BLaER1 treated with 17β-estradiol and CSF1 and Interleukin-3, amounts not matched to agents 10 nM and 100 nM (cell line): ENCODE results near the gene NMT1.

ENCODE experiments used
- H3K27ac ChIP-seq, 11 experiments: shearing (Covaris generic); formaldehyde crosslinking; 2 replicates each; pipeline ENCODE4 v1.8.1; 2022
- H3K27me3 ChIP-seq, 11 experiments: shearing (Covaris generic); formaldehyde crosslinking; 2 replicates each; pipeline ENCODE4 v1.8.1; 2022
- H3K36me3 ChIP-seq, 11 experiments: shearing (Covaris generic); formaldehyde crosslinking; 2 replicates each; pipeline ENCODE4 v1.8.1; 2022
- H3K4me1 ChIP-seq, 10 experiments: shearing (Covaris generic); formaldehyde crosslinking; 2 replicates each; pipeline ENCODE4 v1.8.1; 2022
- H3K4me2 ChIP-seq, 11 experiments: shearing (Covaris generic); formaldehyde crosslinking; 2 replicates each; pipeline ENCODE4 v1.8.1; 2022
- H3K4me3 ChIP-seq, 10 experiments: shearing (Covaris generic); formaldehyde crosslinking; 2 replicates each; pipeline ENCODE4 v1.8.1; 2022
- H3K9ac ChIP-seq, 11 experiments: shearing (Covaris generic); formaldehyde crosslinking; 2 replicates each; pipeline ENCODE4 v1.8.1; 2022
- H3K9me3 ChIP-seq, 11 experiments: shearing (Covaris generic); formaldehyde crosslinking; replicated peaks in 1 of 11; 2 replicates each; pipeline ENCODE4 v1.8.1; 2022
- H4K20me1 ChIP-seq, 11 experiments: shearing (Covaris generic); formaldehyde crosslinking; 2 replicates each; pipeline ENCODE4 v1.8.1; 2022
- Cebpa-rat ChIP-seq, 11 experiments: shearing (Covaris generic); IDR thresholded peaks; 2 replicates each; pipeline ENCODE4 v1.8.1; 2022

The NMT1 gene

GRCh38 chr17:45113424-45113754 lies 52.3 kb downstream of the NMT1 start:
- Histone ChIP-seq H3K4me3 (peak overlapping the region in 5 of 10 experiments; percentile 32 to 57 (median 50); a peak in 6 of 20 replicates), H3K4me2 (peak overlapping the region; percentile 72 to 99 (median 96)), H3K27ac (peak overlapping the region in 9 of 11 experiments; percentile 64 to 97 (median 95); a peak in 16 of 22 replicates), H3K36me3 (peaks cover 9 to 27% (median 11%) of the 10 kb centered on the region in 11 experiments; a peak in 21 of 22 replicates), H3K9me3 (no peaks in the 10 kb centered on the region), H3K27me3 (no peaks in the 10 kb centered on the region), H3K9ac (peak overlapping the region in 9 of 11 experiments; percentile 43 to 87 (median 82); a peak in 14 of 22 replicates), H4K20me1 (peaks cover 0 to 34% (median 0%) of the 10 kb centered on the region in 11 experiments; a peak in 6 of 22 replicates), H3K4me1 (peaks cover 66 to 88% (median 75%) of the 10 kb centered on the region in 10 experiments)
- TF ChIP-seq Cebpa-rat (IDR thresholded peaks at IDR 0.05), result no peak

- H3K4me2 ChIP-seq, result peak overlapping the region; percentile 72 to 99 (median 96); a peak in 21 of 22 replicates
- H3K4me1 ChIP-seq, result peaks cover 60 to 85% (median 74%) of the 10 kb centered on the region in 10 experiments
- TF ChIP-seq Cebpa-rat (IDR thresholded peaks at IDR 0.05), result no peak
- peaks cover 0 to 27% (median 2%) of the 10 kb centered on the region in 11 experiments; a peak in 11 of 22 replicates for H3K36me3 ChIP-seq
- no peaks in the 10 kb centered on the region for H3K9me3 ChIP-seq
- H3K4me3 ChIP-seq, result peak overlapping the region in 5 of 10 experiments; percentile 22 to 57 (median 42); a peak in 5 of 20 replicates
- H4K20me1 ChIP-seq, result peaks cover 0 to 24% (median 0%) of the 10 kb centered on the region in 11 experiments; a peak in 3 of 22 replicates
- no peaks in the 10 kb centered on the region for H3K27me3 ChIP-seq
- peak overlapping the region in 8 of 11 experiments; percentile 82 to 97 (median 96); a peak in 16 of 22 replicates for H3K27ac ChIP-seq
- H3K9ac ChIP-seq, result peak overlapping the region in 10 of 11 experiments; percentile 15 to 87 (median 82); a peak in 20 of 22 replicates
These were observed 53.2 kb downstream of the NMT1 start for GRCh38 chr17:45114117-45114932.

- H3K9ac ChIP-seq, result peak overlapping the region in 5 of 11 experiments; percentile 54 to 84 (median 83); a peak in 7 of 22 replicates
- H3K4me1 ChIP-seq, result peaks cover 52 to 85% (median 74%) of the 10 kb centered on the region in 10 experiments
- no peak overlapping the region for H3K4me3 ChIP-seq
- H3K4me2 ChIP-seq, result peak overlapping the region in 9 of 11 experiments; percentile 86 to 99 (median 97); a peak in 14 of 22 replicates
- no peak for TF ChIP-seq Cebpa-rat (IDR thresholded peaks at IDR 0.05)
- peaks cover 0 to 17% (median 0%) of the 10 kb centered on the region in 11 experiments; a peak in 4 of 22 replicates for H4K20me1 ChIP-seq
- H3K27ac ChIP-seq, result peak overlapping the region in 7 of 11 experiments; percentile 93 to 97 (median 96); a peak in 7 of 22 replicates
- no peaks in the 10 kb centered on the region for H3K27me3 ChIP-seq
- H3K36me3 ChIP-seq, result peaks cover 0 to 31% (median 0%) of the 10 kb centered on the region in 11 experiments; a peak in 3 of 22 replicates
- no peaks in the 10 kb centered on the region for H3K9me3 ChIP-seq
These were observed 54.0 kb downstream of the NMT1 start for GRCh38 chr17:45115015-45115625.

- Histone ChIP-seq H3K9ac (peak overlapping the region in 1 of 11 experiments; percentile 12; a peak in 2 of 22 replicates), H4K20me1 (peaks cover 0 to 17% (median 0%) of the 10 kb centered on the region in 11 experiments; a peak in 5 of 22 replicates), H3K9me3 (no peaks in the 10 kb centered on the region), H3K4me3 (no peak overlapping the region), H3K4me2 (peak overlapping the region; percentile 9 to 65 (median 40); a peak in 20 of 22 replicates), H3K27me3 (peaks cover 0 to 2% (median 0%) of the 10 kb centered on the region in 11 experiments; a peak in 3 of 22 replicates), H3K4me1 (peaks cover 45 to 83% (median 70%) of the 10 kb centered on the region in 10 experiments), H3K27ac (peak overlapping the region in 3 of 11 experiments; percentile 19 to 23 (median 21); a peak in 3 of 22 replicates), H3K36me3 (peaks cover 0 to 36% (median 0%) of the 10 kb centered on the region in 11 experiments; a peak in 3 of 22 replicates)
- no peak for TF ChIP-seq Cebpa-rat (IDR thresholded peaks at IDR 0.05)
These were observed 54.8 kb downstream of the NMT1 start for GRCh38 chr17:45115871-45116270.

- H3K9ac ChIP-seq, result no peak overlapping the region; a peak in 1 of 22 replicates
- no peak for TF ChIP-seq Cebpa-rat (IDR thresholded peaks at IDR 0.05)
- peaks cover 0 to 39% (median 0%) of the 10 kb centered on the region in 11 experiments; a peak in 3 of 22 replicates for H3K36me3 ChIP-seq
- H3K4me3 ChIP-seq, result no peak overlapping the region
- H3K27ac ChIP-seq, result peak overlapping the region in 2 of 11 experiments; percentile 19 to 21; a peak in 1 of 22 replicates
- H3K9me3 ChIP-seq, result no peaks in the 10 kb centered on the region
- H3K4me1 ChIP-seq, result peaks cover 38 to 76% (median 64%) of the 10 kb centered on the region in 10 experiments
- H3K27me3 ChIP-seq, result peaks cover 0 to 8% (median 0%) of the 10 kb centered on the region in 11 experiments; a peak in 5 of 22 replicates
- peak overlapping the region; percentile 9 to 65 (median 40); a peak in 20 of 22 replicates for H3K4me2 ChIP-seq
- H4K20me1 ChIP-seq, result peaks cover 0 to 21% (median 0%) of the 10 kb centered on the region in 11 experiments; a peak in 6 of 22 replicates
These were observed 55.4 kb downstream of the NMT1 start for GRCh38 chr17:45116434-45117016.

GRCh38 chr17:45117334-45117733 lies 56.2 kb downstream of the NMT1 start:
- H3K9ac ChIP-seq, result no peak overlapping the region
- H4K20me1 ChIP-seq, result peaks cover 0 to 21% (median 0%) of the 10 kb centered on the region in 11 experiments; a peak in 5 of 22 replicates
- no peak overlapping the region for H3K4me3 ChIP-seq
- no peak overlapping the region for H3K27ac ChIP-seq
- peaks cover 0 to 9% (median 0%) of the 10 kb centered on the region in 11 experiments; a peak in 5 of 22 replicates for H3K27me3 ChIP-seq
- no peak overlapping the region for H3K4me2 ChIP-seq
- H3K4me1 ChIP-seq, result peaks cover 35 to 75% (median 56%) of the 10 kb centered on the region in 10 experiments
- peaks cover 0 to 39% (median 0%) of the 10 kb centered on the region in 11 experiments; a peak in 3 of 22 replicates for H3K36me3 ChIP-seq
- H3K9me3 ChIP-seq, result no peaks in the 10 kb centered on the region
- TF ChIP-seq Cebpa-rat (IDR thresholded peaks at IDR 0.05), result no peak

- H3K4me3 ChIP-seq, result no peak overlapping the region
- no peak overlapping the region for H3K9ac ChIP-seq
- peaks cover 0 to 9% (median 0%) of the 10 kb centered on the region in 11 experiments; a peak in 5 of 22 replicates for H3K27me3 ChIP-seq
- no peak for TF ChIP-seq Cebpa-rat (IDR thresholded peaks at IDR 0.05)
- no peak overlapping the region for H3K4me2 ChIP-seq
- peaks cover 35 to 75% (median 49%) of the 10 kb centered on the region in 10 experiments for H3K4me1 ChIP-seq
- no peaks in the 10 kb centered on the region for H3K9me3 ChIP-seq
- H3K27ac ChIP-seq, result no peak overlapping the region
- H4K20me1 ChIP-seq, result peaks cover 0 to 21% (median 0%) of the 10 kb centered on the region in 11 experiments; a peak in 5 of 22 replicates
- H3K36me3 ChIP-seq, result peaks cover 0 to 38% (median 0%) of the 10 kb centered on the region in 11 experiments; a peak in 3 of 22 replicates
These were observed 56.9 kb downstream of the NMT1 start for GRCh38 chr17:45117848-45118646.
